ENCODE measurements around the gene COX10. TPM values are rescaled to one million over a fixed set of nuclear protein-coding genes. Genes with fewer than 3 reads are reported as not detected.
"Not testable (repeated sequence)": the region's sequence is repeated elsewhere in the genome, so short reads cannot be mapped to it uniquely, and the experiment has no call there.

The COX10 gene
- total RNA-seq, 1 donor from 2014 or later, result 24.5 TPM

DNA sequence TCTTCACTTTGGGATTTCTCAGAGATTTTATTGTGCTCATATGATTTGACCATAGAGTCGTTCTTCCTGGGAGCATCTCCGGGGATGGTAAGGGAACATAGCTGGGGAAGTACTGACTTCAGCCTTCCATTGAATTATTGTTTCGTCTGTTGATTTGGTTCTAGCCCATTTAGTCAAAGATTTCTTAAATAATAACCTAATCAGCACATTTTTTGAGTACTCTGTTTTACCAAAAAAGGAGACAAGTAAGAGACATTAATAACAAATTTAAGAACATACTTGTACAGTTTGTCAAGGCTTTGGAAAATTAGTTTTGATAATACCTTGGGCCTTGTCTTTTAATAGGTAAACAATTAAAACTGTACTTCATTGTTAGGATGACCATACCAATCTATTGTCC lies 89.4 kb downstream of the COX10 start:
- Mint-ChIP-seq H3K36me3 (peaks cover 7% of the 10 kb centered on the region), H3K27me3 (no peaks in the 10 kb centered on the region), H3K4me1 (ENCODE audit: unreplicated experiment) (peaks cover 5% of the 10 kb centered on the region), H3K9me3 (peaks cover 4% of the 10 kb centered on the region), H3K4me3 (no peak overlapping the region), H3K27ac (no peak overlapping the region)
- TF ChIP-seq, protein P1, sequence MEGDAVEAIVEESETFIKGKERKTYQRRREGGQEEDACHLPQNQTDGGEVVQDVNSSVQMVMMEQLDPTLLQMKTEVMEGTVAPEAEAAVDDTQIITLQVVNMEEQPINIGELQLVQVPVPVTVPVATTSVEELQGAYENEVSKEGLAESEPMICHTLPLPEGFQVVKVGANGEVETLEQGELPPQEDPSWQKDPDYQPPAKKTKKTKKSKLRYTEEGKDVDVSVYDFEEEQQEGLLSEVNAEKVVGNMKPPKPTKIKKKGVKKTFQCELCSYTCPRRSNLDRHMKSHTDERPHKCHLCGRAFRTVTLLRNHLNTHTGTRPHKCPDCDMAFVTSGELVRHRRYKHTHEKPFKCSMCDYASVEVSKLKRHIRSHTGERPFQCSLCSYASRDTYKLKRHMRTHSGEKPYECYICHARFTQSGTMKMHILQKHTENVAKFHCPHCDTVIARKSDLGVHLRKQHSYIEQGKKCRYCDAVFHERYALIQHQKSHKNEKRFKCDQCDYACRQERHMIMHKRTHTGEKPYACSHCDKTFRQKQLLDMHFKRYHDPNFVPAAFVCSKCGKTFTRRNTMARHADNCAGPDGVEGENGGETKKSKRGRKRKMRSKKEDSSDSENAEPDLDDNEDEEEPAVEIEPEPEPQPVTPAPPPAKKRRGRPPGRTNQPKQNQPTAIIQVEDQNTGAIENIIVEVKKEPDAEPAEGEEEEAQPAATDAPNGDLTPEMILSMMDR (conservative IDR thresholded peaks at IDR 0.05), result no peak
- no peak for DNase-seq (ENCODE audit: extremely low spot score, unreplicated experiment)

DNA sequence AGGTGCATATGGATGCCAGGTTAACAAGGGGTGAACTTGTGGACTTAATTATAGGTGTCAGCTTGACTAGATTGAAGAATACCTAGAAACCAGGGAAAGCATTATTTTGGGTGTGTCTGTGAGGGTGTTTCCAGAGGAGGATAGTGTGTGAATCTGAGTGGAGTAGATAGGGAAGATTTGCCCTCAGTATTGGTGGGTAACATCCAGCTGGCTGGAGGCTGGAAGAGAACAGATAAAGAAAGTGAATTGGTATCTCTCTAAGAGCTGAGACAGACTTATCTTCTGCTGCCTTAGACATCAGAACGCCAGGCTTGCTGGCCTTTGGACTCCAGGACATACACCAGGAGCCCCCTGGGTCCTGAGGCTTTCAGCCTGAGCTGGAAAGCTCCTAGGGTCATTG lies 92.1 kb downstream of the COX10 start:
- H3K36me3 Mint-ChIP-seq, result peaks cover 7% of the 10 kb centered on the region
- H3K9me3 Mint-ChIP-seq, result peaks cover 4% of the 10 kb centered on the region
- TF ChIP-seq, protein P1 (conservative IDR thresholded peaks at IDR 0.05), result no peak
- no peak for DNase-seq (ENCODE audit: extremely low spot score, unreplicated experiment)
- peaks cover 4% of the 10 kb centered on the region for H3K4me1 Mint-ChIP-seq (ENCODE audit: unreplicated experiment)
- H3K27ac Mint-ChIP-seq, result no peak overlapping the region
- no peaks in the 10 kb centered on the region for H3K27me3 Mint-ChIP-seq
- no peak overlapping the region for H3K4me3 Mint-ChIP-seq

DNA sequence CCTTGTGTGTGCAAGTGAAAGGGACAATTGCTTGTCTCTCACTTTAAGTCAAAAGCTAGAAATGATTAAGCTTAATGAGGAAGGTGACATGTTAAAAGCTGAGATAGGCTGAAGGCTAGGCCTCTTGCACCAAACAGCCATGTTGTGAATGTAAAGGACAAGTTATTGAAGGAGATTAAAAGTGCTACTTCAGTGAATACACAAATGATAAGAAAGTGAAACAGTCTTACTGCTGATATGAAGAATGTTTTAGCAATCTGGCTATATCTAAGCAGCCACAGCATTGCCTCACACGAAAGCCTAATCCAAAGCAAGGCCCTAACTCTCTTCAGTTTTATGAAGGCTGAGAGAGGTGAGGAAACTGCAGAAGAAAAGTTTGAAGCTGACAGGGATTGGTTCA lies 96.3 kb downstream of the COX10 start:
- peaks cover 10% of the 10 kb centered on the region for H3K9me3 Mint-ChIP-seq
- no peaks in the 10 kb centered on the region for H3K27me3 Mint-ChIP-seq
- no peak overlapping the region for H3K4me3 Mint-ChIP-seq
- H3K4me1 Mint-ChIP-seq (ENCODE audit: unreplicated experiment), result no peaks in the 10 kb centered on the region
- no peak for DNase-seq (ENCODE audit: extremely low spot score, unreplicated experiment)
- TF ChIP-seq, protein P1 (conservative IDR thresholded peaks at IDR 0.05), result no peak
- H3K27ac Mint-ChIP-seq, result no peak overlapping the region
- H3K36me3 Mint-ChIP-seq, result peaks cover 19% of the 10 kb centered on the region

DNA sequence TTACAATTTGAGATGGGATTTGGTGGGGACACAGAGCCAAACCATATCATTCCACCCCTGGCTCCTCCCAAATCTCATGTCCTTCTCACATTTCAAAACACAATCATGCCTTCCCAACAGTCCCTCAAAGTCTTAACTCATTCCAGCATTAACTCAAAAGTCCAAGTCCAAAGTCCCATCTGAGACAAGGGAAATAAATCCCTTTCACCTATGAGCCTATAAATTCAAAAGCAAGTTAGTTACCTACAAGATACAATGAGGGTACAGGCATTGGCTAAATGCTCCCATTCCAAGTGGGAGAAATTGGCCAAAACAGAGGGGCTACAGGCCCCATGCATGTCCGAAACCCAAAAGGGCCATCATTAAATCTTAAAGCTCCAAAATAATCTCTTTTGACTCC lies 98.5 kb downstream of the COX10 start:
- peaks cover 12% of the 10 kb centered on the region for H3K36me3 Mint-ChIP-seq
- not testable (repeated sequence) for H3K4me3 Mint-ChIP-seq; H3K9me3 Mint-ChIP-seq; H3K27me3 Mint-ChIP-seq; H3K27ac Mint-ChIP-seq; H3K4me1 Mint-ChIP-seq (ENCODE audit: unreplicated experiment); DNase-seq (ENCODE audit: extremely low spot score, unreplicated experiment)

DNA sequence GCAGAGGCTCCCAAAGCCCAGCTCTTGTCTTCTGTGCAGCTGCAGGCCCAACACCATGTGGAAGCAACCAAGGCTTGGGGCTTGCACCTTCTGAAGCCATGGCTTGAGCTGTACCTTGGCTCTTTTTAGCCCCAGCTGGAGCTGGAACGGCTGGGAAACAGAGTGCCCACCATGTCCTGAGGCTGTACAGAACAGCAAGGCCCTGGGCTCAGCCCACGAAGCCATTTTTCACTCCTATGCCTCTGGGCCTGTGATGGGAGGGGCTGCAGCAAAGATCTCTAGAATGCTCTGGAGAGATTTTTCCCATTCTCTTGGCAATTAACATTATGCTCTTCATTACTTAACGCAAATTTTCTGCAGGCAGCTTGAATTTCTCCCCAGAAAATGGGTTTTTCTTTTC lies 99.3 kb downstream of the COX10 start:
- DNase-seq (ENCODE audit: extremely low spot score, unreplicated experiment), result no peak
- Mint-ChIP-seq H3K9me3 (peaks cover 10% of the 10 kb centered on the region), H3K4me3 (no peak overlapping the region), H3K36me3 (peaks cover 17% of the 10 kb centered on the region), H3K27me3 (no peaks in the 10 kb centered on the region), H3K4me1 (ENCODE audit: unreplicated experiment) (no peaks in the 10 kb centered on the region), H3K27ac (no peak overlapping the region)
- TF ChIP-seq, protein P1 (conservative IDR thresholded peaks at IDR 0.05), result no peak

DNA sequence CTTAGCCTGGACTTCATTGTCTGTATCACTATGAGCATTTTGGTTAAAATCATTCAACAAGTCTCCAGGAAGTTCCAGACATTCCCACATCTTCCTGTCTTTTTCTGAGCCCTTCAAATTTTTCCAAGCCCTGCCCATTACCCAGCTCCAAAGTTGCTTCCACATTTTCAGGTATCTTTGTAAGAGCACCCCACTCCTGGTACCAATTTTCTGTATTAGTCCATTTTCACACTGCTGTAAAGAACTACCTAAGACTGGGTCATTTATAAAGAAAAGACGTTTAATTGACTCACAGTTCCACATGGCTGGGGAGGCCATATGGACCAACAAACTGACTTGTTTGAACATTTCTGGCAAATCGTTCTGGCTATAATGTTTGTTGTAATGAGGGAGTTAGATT lies 100.0 kb downstream of the COX10 start:
- Mint-ChIP-seq H3K9me3 (peaks cover 10% of the 10 kb centered on the region), H3K4me3 (no peak overlapping the region), H3K27ac (no peak overlapping the region), H3K4me1 (ENCODE audit: unreplicated experiment) (no peaks in the 10 kb centered on the region), H3K36me3 (peaks cover 17% of the 10 kb centered on the region), H3K27me3 (no peaks in the 10 kb centered on the region)
- no peak for DNase-seq (ENCODE audit: extremely low spot score, unreplicated experiment)
- TF ChIP-seq, protein P1 (conservative IDR thresholded peaks at IDR 0.05), result no peak

Measured in type B pancreatic cell (in vitro differentiated cells).